OCI-LY7 (cell line): ENCODE measurements around the gene OR2M5.

Experiments used
- CTCF ChIP-seq: fragments of 200-600 bp; sonication (generic); conservative IDR thresholded peaks from 2 replicates; pipeline ENCODE4 v1.5.1; 2014; ENCODE audit warnings: mild to moderate bottlenecking, antibody characterized with exemption, low read length, moderate library complexity, mixed read lengths
- EZH2phosphoT487 ChIP-seq: fragments of 200-600 bp; sonication (generic); IDR thresholded peaks from 2 replicates; pipeline ENCODE4 v1.6.1; 2018; ENCODE audit warnings: low read depth, borderline replicate concordance, mild to moderate bottlenecking, mixed run types, antibody characterized with exemption, low read length, moderate library complexity, mixed read lengths

- TF ChIP-seq CTCF: no peak
- no peak for TF ChIP-seq EZH2phosphoT487
These were observed 30.1 kb upstream of the OR2M5 start for GRCh38 chr1:248114890-248115289.
